Liver (tissue), 9 donors: ENCODE data around the gene ADGRF1. TPM values are rescaled to one million over a fixed set of nuclear protein-coding genes. Genes with fewer than 3 reads are reported as not detected.

ENCODE experiments used
- DNase-seq: peaks from one replicate; pipeline ENCODE4 v3.0.0-alpha.2; 2017; ENCODE audit warnings: low spot score
- H3K27ac ChIP-seq, 2 donors: one replicate each; pipeline ENCODE4 v1.7.0; 2013; ENCODE audit warnings: inconsistent platforms in 2 of 2, low read length in 2 of 2, control low read depth in 1 of 2, low read depth in 1 of 2, mild to moderate bottlenecking in 1 of 2
- H3K27me3 ChIP-seq, 4 donors: one replicate each; pipeline versions ENCODE4 v1.6.1 to v1.7.0; 2013; ENCODE audit warnings: low read length in 3 of 4, inconsistent platforms in 1 of 4, mild to moderate bottlenecking in 1 of 4, moderate library complexity in 1 of 4; ENCODE audit not compliant: control insufficient read depth in 4 of 4, insufficient read depth in 4 of 4
- H3K36me3 ChIP-seq, 4 donors: one replicate each; pipeline versions ENCODE4 v1.6.1 to v1.7.0; 2013; ENCODE audit warnings: low read length in 3 of 4, mild to moderate bottlenecking in 3 of 4, low read depth in 1 of 4, moderate library complexity in 1 of 4; ENCODE audit not compliant: control insufficient read depth in 4 of 4, insufficient read depth in 3 of 4
- H3K4me1 ChIP-seq, 4 donors: one replicate each; pipeline versions ENCODE4 v1.6.1 to v1.7.0; 2013; ENCODE audit warnings: low read length in 3 of 4, mild to moderate bottlenecking in 3 of 4, moderate library complexity in 1 of 4; ENCODE audit not compliant: control insufficient read depth in 4 of 4, insufficient read depth in 4 of 4
- H3K4me3 ChIP-seq, 3 donors: one replicate each; pipeline versions ENCODE4 v1.6.1 to v1.7.0; 2013; ENCODE audit warnings: low read length in 3 of 3, control low read depth in 1 of 3, low read depth in 1 of 3, mild to moderate bottlenecking in 1 of 3
- H3K9ac ChIP-seq, 2 donors: one replicate each; pipeline ENCODE4 v1.7.0; 2013; ENCODE audit warnings: low read length in 2 of 2, mild to moderate bottlenecking in 2 of 2, moderate library complexity in 2 of 2, control low read depth in 1 of 2, low read depth in 1 of 2
- H3K9me3 ChIP-seq, 4 donors: one replicate each; pipeline versions ENCODE4 v1.6.1 to v1.7.0; 2013; ENCODE audit warnings: low read length in 3 of 4; ENCODE audit not compliant: control insufficient read depth in 4 of 4
- EGR1 ChIP-seq, 2 donors: IDR thresholded peaks; 2 replicates each; pipeline ENCODE4 v1.6.1; 2016 to 2018; ENCODE audit warnings: antibody characterized with exemption in 2 of 2, low read depth in 2 of 2
- FOXA1 ChIP-seq: IDR thresholded peaks from 2 replicates; pipeline ENCODE4 v1.6.1; 2016; ENCODE audit warnings: antibody characterized with exemption
- FOXA2 ChIP-seq: IDR thresholded peaks from 2 replicates; pipeline ENCODE4 v1.6.1; 2016; ENCODE audit warnings: antibody characterized with exemption
- HNF4G ChIP-seq: IDR thresholded peaks from 2 replicates; pipeline ENCODE4 v1.6.1; 2016; ENCODE audit warnings: antibody characterized with exemption
- JUND ChIP-seq, 2 donors: IDR thresholded peaks; 2 replicates each; pipeline ENCODE4 v1.6.1; 2016; ENCODE audit warnings: antibody characterized with exemption in 2 of 2
- NR2F2 ChIP-seq: IDR thresholded peaks from 2 replicates; pipeline ENCODE4 v1.6.1; 2016; ENCODE audit warnings: antibody characterized with exemption
- RAD21 ChIP-seq, 2 donors: IDR thresholded peaks; 2 replicates each; pipeline ENCODE4 v1.6.1; 2016; ENCODE audit warnings: antibody characterized with exemption in 2 of 2, mild to moderate bottlenecking in 2 of 2
- SP1 ChIP-seq: IDR thresholded peaks from 2 replicates; pipeline ENCODE4 v1.6.1; 2018; ENCODE audit warnings: antibody characterized with exemption, mild to moderate bottlenecking
- TAF1 ChIP-seq: conservative IDR thresholded peaks from 2 replicates; pipeline ENCODE4 v1.6.1; 2016; ENCODE audit warnings: antibody characterized with exemption, mild to moderate bottlenecking
- YY1 ChIP-seq: IDR thresholded peaks from 2 replicates; pipeline ENCODE4 v1.6.1; 2016; ENCODE audit warnings: antibody characterized with exemption, mild to moderate bottlenecking
- WGBS: extraction: QIAGEN DNeasy Blood & Tissue Kit; methylation state at CpG from one replicate; pipeline ENCODE4 v1.1.7; 2013; 5-methylcytosine and 5-hydroxymethylcytosine counted together
- polyA plus RNA-seq, 2 donors: library from polyadenylated mRNA; stranded (reverse) in 1 of 2; unstranded in 1 of 2; fragments of 200-250 nt in 1 of 2; fragments of >200 nt in 1 of 2; fragmentation: Nextera tagmentation in 1 of 2; extraction: Ambion mirVana in 1 of 2; gene quantifications; one replicate each; pipeline versions ENCODE4 v1.2.1 to v1.2.3, GENCODE V29; 2013 to 2015
- total RNA-seq, 2 donors: library from RNA; depleted of rRNA; stranded (reverse); fragments of >200 nt; gene quantifications; one replicate each; pipeline ENCODE4 v1.2.3, GENCODE V29; 2014
- TF ChIP-seq, protein P1 (sequence below): IDR thresholded peaks from 2 replicates; pipeline ENCODE4 v1.6.1; 2016; ENCODE audit warnings: antibody characterized with exemption, mild to moderate bottlenecking
- TF ChIP-seq, protein P2 (sequence below): IDR thresholded peaks from 2 replicates; pipeline ENCODE4 v1.6.1; 2016; ENCODE audit warnings: antibody characterized with exemption
- TF ChIP-seq, protein P3 (sequence below): IDR thresholded peaks from 2 replicates; pipeline ENCODE4 v1.6.1; 2016; ENCODE audit warnings: antibody characterized with exemption
- TF ChIP-seq, protein P4 (sequence below): fragments of 150-350 bp; IDR thresholded peaks from 2 replicates; pipeline ENCODE4 v1.5.1; 2017; ENCODE audit warnings: improper control_type of control experiment, low read depth, low read length; ENCODE audit not compliant: missing input control
- TF ChIP-seq, protein P5 (sequence below): IDR thresholded peaks from 2 replicates; pipeline ENCODE4 v1.6.1; 2016; ENCODE audit warnings: antibody characterized with exemption
- donor health status: healthy.
- donor health status: healthy.
- donor health status: healthy.
- donor health status: healthy.
- donor health status: healthy.

ADGRF1 gene
- total and polyA plus RNA-seq, 4 donors: 0.01 TPM; not detected in 3

DNA sequence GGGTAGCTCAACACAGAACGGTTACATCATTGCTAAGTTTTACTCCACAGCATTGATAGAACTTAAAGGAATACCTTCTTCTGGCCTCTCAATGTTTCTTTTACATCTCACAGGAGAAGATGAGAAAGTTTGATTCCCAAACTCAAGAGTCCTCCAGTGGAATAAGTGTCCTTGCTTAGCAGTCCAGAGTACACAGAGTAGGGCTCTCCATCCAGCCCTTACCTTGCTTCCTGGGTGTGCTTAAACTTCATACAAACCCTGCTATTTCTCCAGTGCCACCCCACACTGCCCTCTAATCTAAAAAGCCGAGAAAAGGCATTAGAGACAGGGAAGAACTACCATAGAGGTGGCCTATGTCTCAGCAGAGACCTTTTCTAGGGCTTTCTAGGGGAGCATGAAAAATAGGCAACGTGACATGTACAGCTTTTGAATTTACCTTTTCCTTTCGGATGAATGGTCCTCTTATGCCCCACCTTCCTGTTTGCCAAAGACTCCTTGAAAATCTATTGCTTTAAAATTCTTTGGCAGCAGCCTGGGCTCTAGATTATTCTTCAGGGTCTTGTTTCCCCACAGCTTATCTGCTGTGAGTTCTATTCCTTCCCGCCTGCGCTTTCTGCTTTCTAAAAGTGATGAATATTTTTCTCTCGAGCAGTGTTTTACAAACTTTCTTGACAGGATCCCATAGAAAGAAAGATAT is 12.1 kb downstream of the ADGRF1 start:
- no peak for DNase-seq
- Histone ChIP-seq H3K36me3 (no peaks in the 10 kb centered on the region), H3K27ac (no peak overlapping the region), H3K4me3 (no peak overlapping the region), H3K27me3 (peaks cover 0 to 4% (median 0%) of the 10 kb centered on the region in 4 donors), H3K4me1 (no peaks in the 10 kb centered on the region), H3K9ac (no peak overlapping the region), H3K9me3 (no peaks in the 10 kb centered on the region)
- WGBS: 89% methylated on average over 7 of the region's 7 CpGs
- no peak for TF ChIP-seq RAD21 (IDR thresholded peaks at IDR 0.05)

DNA sequence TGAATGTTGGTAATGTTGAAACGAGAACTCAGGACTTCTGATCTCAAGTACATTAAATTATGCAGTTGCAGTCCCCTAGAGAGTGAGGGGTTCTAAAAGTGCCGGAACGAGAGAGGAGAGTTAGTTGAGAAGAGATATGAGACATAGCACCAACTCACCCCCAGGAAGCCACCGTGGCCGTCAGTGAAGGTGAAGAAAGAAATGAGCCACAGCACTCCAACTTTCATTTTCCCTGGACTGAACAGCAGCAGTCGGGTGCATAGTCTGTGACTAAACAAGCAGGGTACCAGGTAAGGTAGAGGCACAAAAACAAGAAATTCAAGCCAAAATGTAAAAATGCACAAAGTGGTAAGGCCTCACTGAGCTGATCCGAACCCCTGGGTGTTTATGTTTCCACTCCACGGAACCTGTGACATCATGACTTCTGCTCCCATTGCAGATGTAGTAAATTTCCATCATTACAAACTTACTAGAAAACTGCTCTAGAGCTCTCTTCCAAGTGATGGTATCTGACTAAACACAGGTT is 13.2 kb downstream of the ADGRF1 start:
- no peaks in the 10 kb centered on the region for H3K4me1 ChIP-seq
- H3K36me3 ChIP-seq: no peaks in the 10 kb centered on the region
- DNase-seq: no peak
- no peak overlapping the region for H3K9ac ChIP-seq
- no peak overlapping the region for H3K4me3 ChIP-seq
- H3K27ac ChIP-seq: no peak overlapping the region
- H3K9me3 ChIP-seq: no peaks in the 10 kb centered on the region
- no peaks in the 10 kb centered on the region for H3K27me3 ChIP-seq
- TF ChIP-seq, protein P1, sequence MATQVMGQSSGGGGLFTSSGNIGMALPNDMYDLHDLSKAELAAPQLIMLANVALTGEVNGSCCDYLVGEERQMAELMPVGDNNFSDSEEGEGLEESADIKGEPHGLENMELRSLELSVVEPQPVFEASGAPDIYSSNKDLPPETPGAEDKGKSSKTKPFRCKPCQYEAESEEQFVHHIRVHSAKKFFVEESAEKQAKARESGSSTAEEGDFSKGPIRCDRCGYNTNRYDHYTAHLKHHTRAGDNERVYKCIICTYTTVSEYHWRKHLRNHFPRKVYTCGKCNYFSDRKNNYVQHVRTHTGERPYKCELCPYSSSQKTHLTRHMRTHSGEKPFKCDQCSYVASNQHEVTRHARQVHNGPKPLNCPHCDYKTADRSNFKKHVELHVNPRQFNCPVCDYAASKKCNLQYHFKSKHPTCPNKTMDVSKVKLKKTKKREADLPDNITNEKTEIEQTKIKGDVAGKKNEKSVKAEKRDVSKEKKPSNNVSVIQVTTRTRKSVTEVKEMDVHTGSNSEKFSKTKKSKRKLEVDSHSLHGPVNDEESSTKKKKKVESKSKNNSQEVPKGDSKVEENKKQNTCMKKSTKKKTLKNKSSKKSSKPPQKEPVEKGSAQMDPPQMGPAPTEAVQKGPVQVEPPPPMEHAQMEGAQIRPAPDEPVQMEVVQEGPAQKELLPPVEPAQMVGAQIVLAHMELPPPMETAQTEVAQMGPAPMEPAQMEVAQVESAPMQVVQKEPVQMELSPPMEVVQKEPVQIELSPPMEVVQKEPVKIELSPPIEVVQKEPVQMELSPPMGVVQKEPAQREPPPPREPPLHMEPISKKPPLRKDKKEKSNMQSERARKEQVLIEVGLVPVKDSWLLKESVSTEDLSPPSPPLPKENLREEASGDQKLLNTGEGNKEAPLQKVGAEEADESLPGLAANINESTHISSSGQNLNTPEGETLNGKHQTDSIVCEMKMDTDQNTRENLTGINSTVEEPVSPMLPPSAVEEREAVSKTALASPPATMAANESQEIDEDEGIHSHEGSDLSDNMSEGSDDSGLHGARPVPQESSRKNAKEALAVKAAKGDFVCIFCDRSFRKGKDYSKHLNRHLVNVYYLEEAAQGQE: no peak
- TF ChIP-seq, protein P2, sequence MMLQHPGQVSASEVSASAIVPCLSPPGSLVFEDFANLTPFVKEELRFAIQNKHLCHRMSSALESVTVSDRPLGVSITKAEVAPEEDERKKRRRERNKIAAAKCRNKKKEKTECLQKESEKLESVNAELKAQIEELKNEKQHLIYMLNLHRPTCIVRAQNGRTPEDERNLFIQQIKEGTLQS: no peak
- no peak for TF ChIP-seq EGR1 (IDR thresholded peaks at IDR 0.05; ENCODE audit: low read depth in 2 of 2)
- no peak for TF ChIP-seq NR2F2
- TF ChIP-seq, protein P3, sequence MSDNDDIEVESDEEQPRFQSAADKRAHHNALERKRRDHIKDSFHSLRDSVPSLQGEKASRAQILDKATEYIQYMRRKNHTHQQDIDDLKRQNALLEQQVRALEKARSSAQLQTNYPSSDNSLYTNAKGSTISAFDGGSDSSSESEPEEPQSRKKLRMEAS: no peak
- TF ChIP-seq SP1: no peak
- TF ChIP-seq HNF4G: no peak
- TF ChIP-seq TAF1: no peak
- no peak for TF ChIP-seq JUND (IDR thresholded peaks at IDR 0.05)
- TF ChIP-seq FOXA1: no peak
- TF ChIP-seq, protein P4, sequence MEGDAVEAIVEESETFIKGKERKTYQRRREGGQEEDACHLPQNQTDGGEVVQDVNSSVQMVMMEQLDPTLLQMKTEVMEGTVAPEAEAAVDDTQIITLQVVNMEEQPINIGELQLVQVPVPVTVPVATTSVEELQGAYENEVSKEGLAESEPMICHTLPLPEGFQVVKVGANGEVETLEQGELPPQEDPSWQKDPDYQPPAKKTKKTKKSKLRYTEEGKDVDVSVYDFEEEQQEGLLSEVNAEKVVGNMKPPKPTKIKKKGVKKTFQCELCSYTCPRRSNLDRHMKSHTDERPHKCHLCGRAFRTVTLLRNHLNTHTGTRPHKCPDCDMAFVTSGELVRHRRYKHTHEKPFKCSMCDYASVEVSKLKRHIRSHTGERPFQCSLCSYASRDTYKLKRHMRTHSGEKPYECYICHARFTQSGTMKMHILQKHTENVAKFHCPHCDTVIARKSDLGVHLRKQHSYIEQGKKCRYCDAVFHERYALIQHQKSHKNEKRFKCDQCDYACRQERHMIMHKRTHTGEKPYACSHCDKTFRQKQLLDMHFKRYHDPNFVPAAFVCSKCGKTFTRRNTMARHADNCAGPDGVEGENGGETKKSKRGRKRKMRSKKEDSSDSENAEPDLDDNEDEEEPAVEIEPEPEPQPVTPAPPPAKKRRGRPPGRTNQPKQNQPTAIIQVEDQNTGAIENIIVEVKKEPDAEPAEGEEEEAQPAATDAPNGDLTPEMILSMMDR: no peak
- TF ChIP-seq RAD21 (IDR thresholded peaks at IDR 0.05): no peak
- TF ChIP-seq, protein P5, sequence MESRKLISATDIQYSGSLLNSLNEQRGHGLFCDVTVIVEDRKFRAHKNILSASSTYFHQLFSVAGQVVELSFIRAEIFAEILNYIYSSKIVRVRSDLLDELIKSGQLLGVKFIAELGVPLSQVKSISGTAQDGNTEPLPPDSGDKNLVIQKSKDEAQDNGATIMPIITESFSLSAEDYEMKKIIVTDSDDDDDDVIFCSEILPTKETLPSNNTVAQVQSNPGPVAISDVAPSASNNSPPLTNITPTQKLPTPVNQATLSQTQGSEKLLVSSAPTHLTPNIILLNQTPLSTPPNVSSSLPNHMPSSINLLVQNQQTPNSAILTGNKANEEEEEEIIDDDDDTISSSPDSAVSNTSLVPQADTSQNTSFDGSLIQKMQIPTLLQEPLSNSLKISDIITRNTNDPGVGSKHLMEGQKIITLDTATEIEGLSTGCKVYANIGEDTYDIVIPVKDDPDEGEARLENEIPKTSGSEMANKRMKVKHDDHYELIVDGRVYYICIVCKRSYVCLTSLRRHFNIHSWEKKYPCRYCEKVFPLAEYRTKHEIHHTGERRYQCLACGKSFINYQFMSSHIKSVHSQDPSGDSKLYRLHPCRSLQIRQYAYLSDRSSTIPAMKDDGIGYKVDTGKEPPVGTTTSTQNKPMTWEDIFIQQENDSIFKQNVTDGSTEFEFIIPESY: no peak
- no peak for TF ChIP-seq YY1
- TF ChIP-seq FOXA2: no peak
- 88% methylated on average over 8 of the region's 8 CpGs for WGBS
